Astrocyte of the spinal cord (primary cell): ENCODE measurements around the gene USP14.

ENCODE experiments used
- DNase-seq: peaks from one replicate; pipeline ENCODE4 v3.0.0; 2011; ENCODE audit warnings: low read depth, low spot score
- H3K4me3 ChIP-seq: 2 replicates; pipeline ENCODE4 v1.5.1; 2011; ENCODE audit warnings: low read depth, mild to moderate bottlenecking, low read length, moderate library complexity
- in situ Hi-C: cut with HindIII; loops from 2 replicates; pipeline ENCODE4 v1.10.0; 2017; ENCODE audit warnings: low sequenced_read_pairs
- TF ChIP-seq, protein P1 (sequence below): IDR thresholded peaks from 2 replicates; pipeline ENCODE4 v1.5.1; 2012; ENCODE audit warnings: low read depth, mild to moderate bottlenecking, low read length, inconsistent platforms

Gene USP14

DNA sequence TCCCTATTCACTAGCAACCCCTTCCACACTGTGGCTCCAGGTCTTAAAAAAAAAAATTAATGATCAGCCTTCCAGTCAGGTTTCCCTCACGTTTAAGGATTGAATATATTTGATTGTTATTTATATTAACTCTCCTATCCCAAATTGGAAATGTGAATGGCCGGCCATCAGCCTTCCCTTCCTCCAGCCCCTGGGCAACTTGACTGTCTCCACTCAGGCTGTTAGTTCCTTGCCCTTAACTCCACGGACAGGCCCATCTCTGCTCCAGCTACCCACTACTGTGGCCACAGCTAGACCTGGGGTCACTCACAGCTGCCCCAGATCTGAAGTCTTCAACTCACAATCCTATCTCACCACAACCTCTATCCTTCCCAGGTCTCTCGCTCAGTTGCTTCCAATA lies 69.5 kb downstream of the USP14 start:
- TF ChIP-seq, protein P1, sequence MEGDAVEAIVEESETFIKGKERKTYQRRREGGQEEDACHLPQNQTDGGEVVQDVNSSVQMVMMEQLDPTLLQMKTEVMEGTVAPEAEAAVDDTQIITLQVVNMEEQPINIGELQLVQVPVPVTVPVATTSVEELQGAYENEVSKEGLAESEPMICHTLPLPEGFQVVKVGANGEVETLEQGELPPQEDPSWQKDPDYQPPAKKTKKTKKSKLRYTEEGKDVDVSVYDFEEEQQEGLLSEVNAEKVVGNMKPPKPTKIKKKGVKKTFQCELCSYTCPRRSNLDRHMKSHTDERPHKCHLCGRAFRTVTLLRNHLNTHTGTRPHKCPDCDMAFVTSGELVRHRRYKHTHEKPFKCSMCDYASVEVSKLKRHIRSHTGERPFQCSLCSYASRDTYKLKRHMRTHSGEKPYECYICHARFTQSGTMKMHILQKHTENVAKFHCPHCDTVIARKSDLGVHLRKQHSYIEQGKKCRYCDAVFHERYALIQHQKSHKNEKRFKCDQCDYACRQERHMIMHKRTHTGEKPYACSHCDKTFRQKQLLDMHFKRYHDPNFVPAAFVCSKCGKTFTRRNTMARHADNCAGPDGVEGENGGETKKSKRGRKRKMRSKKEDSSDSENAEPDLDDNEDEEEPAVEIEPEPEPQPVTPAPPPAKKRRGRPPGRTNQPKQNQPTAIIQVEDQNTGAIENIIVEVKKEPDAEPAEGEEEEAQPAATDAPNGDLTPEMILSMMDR = no peak
- no peak overlapping the region for H3K4me3 ChIP-seq

DNA sequence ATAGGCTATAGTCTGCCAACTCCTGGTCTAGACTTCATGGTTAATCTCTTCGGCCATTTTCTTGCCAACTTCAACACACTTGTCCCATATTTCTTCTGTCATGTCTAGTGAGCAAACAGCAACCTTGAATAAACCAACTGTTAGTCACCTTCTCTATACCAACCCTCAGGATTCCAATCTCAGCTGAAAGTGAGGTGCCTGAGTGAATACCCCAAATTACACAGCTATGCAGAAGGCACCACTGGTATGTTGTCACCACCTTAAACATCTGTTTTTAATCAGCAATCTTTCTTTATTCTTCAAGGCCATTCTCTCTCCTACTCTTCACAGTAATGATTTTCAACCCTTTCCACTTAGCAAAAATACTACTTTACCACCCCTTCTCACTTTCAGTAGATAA lies 70.2 kb downstream of the USP14 start:
- in situ Hi-C loops = no loop called here
- H3K4me3 ChIP-seq = no peak overlapping the region
- TF ChIP-seq, protein P1 = no peak
- DNase-seq = peak; percentile 18

More for the DNA sequence above, 69.5 kb downstream of the USP14 start:
- in situ Hi-C loops = no loop called here
- DNase-seq = no peak

DNA sequence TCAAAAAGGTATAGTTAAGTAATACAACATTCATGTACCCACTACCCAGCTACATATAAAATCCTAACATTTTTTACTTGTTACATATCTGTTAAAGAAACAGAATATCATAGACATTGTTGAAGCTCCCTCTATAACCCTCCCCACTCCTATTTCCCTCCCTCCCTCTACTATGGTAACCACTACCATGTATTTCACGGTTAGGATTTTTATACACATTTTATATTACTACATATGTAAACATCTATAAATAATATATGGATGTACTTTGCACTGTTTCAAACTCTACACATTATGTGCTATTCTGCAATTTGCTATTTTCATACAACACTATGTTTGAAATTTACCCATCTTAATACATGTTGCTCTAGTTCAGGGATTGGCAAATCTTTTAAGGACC lies 73.2 kb downstream of the USP14 start:
- in situ Hi-C loops = no loop called here
- TF ChIP-seq, protein P1 = no peak
- DNase-seq = no peak
- no peak overlapping the region for H3K4me3 ChIP-seq

DNA sequence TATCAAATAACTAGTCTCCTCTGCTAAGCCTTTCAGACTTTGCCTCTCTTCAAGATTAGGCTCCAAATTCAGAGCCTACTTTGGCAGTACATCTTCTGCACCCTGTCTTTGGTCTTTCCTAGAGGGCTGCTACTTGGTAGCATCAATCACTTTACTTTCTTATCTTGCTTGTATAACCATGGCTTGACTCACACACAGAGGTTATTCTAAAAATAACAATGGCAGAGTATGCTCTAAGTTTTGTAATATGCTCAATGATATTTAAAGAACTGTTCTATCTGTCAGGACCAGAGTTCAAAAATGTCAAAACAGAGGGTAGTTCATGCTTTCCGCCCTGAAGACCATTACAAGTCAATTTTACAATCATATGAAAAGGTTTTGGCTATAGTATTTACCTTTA lies 81.8 kb downstream of the USP14 start:
- TF ChIP-seq, protein P1 = no peak

DNA sequence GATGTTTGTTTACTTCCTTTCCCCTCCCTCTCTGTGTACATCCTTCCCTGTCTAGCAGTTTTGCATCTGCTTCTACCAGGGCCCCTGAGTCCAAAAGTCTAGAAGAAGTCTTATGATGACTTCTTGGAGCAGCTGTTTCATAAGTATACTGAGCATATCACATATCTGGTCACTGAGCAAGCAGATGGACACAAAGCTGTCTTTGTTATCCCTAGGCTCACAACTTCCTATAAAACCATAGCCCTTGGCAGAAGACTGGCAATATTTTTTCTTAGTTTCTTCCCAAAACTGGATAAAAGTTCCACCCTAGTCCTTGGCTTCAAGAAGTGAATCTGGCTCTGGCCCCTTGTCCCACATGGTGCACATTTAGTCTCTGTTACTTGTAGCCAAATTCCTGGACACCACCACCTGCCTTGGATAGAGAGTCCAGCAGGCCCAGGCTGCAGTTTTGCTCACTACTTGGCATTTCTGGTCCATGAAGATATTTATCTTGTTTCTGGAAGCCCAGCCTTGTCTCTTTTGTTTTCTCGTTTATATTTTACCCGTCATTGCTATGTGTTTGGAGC lies 87.0 kb downstream of the USP14 start:
- in situ Hi-C loops = no loop called here
- no peak for DNase-seq
- TF ChIP-seq, protein P1 = no peak
- H3K4me3 ChIP-seq = no peak overlapping the region

More for the DNA sequence above, 81.8 kb downstream of the USP14 start:
- in situ Hi-C loops = no loop called here
- no peak overlapping the region for H3K4me3 ChIP-seq
- DNase-seq = no peak

DNA sequence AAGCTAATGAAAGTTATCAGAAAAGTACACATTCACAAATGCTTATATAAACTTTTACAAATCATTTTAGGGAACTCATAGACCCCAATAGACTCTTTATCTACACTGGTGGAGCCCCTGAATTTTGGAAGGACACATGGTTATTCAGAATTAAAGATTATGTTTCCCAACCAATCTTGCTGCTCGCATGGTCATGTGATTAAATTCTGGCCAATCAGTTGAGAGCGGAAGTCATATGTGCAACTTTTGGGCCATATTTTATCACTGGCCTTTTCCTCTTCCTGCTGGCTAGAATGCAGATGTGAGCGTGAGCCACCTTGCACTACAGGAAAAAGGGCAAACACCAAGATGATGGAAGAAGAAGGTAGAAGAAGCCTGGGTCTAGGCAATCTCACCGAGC lies 89.7 kb downstream of the USP14 start:
- in situ Hi-C loops = no loop called here
- DNase-seq = no peak
- TF ChIP-seq, protein P1 = no peak
- H3K4me3 ChIP-seq = no peak overlapping the region
